K562 (cell line): ENCODE measurements around the gene BSCL2. TPM values are rescaled to one million over a fixed set of nuclear protein-coding genes. Genes with fewer than 3 reads are reported as not detected.

Experiments
- ATAC-seq: fragments of 200-7000 bp; cut with Tn5 transposase; 3 replicates; pipeline ENCODE4 v1.9.1; 2020; ENCODE audit warnings: moderate library complexity
- BruUV-seq: library from RNA; stranded (reverse); fragments of 400-500 nt; replicated peaks from 2 replicates; lab custom pipeline; 2021; lab: Mats Ljungman, UMichigan
- CTCF ChIA-PET: fragments of 300-600 bp; formaldehyde crosslinking; extraction: SDS; loops from one replicate; lab custom pipeline; 2021; ENCODE audit warnings: low intra/inter-chr PET ratio; lab: Yijun Ruan, JAX
- POLR2A ChIA-PET: fragments of 300-600, 350-650 bp; sonication (Branson Sonifier 250); formaldehyde crosslinking; extraction: SDS; loops from one replicate; lab custom pipeline; 2021; ENCODE audit warnings: antibody characterized with exemption, inconsistent platforms; lab: Yijun Ruan, JAX
- DNase-seq, 4 experiments: peaks; one replicate each; pipeline versions ENCODE4 v3.0.0 to v3.0.0-alpha.2; 2011 to 2018; ENCODE audit warnings: low spot score in 3 of 4, mixed read lengths in 3 of 4; ENCODE audit errors: extremely low read depth in 1 of 4
- FAIRE-seq: peaks from 2 replicates; lab custom pipeline; 2011; peaks lifted over from hg19 to GRCh38; lab: Jason Lieb, UNC
- H2AFZ ChIP-seq: 2 replicates; pipeline ENCODE4 v1.6.0; 2011; ENCODE audit warnings: low read depth, low read length, control low read depth, inconsistent platforms
- H3K27ac ChIP-seq: fragments of 200-600 bp; 3 replicates; pipeline ENCODE4 v1.8.0; 2011; ENCODE audit warnings: low read depth, mild to moderate bottlenecking, control low read depth, inconsistent platforms, low read length, moderate library complexity, mixed read lengths; ENCODE audit errors: extremely low read depth
- H3K27me3 ChIP-seq, 2 experiments: fragments of 300-600 bp in 1 of 2; 2 replicates in 1 of 2; 3 replicates in 1 of 2; pipeline versions ENCODE4 v1.6.0 to v1.8.0; 2011; ENCODE audit warnings: inconsistent platforms in 2 of 2, low read length in 2 of 2, mild to moderate bottlenecking in 1 of 2, mixed read lengths in 1 of 2, moderate library complexity in 1 of 2; ENCODE audit not compliant: control insufficient read depth in 2 of 2, insufficient read depth in 2 of 2
- H3K36me3 ChIP-seq: fragments of 300-600 bp; 3 replicates; pipeline ENCODE4 v1.8.0; 2011; ENCODE audit warnings: mild to moderate bottlenecking, low read length, inconsistent platforms; ENCODE audit not compliant: control insufficient read depth, insufficient read depth
- H3K4me1 ChIP-seq, 2 experiments: fragments of 200-600 bp in 1 of 2; replicated peaks in 1 of 2; 2 replicates in 1 of 2; 3 replicates in 1 of 2; pipeline versions ENCODE4 v1.5.1 to v1.8.0; 2011; ENCODE audit warnings: inconsistent platforms in 2 of 2, low read length in 2 of 2, mild to moderate bottlenecking in 1 of 2, mixed read lengths in 1 of 2, moderate library complexity in 1 of 2; ENCODE audit not compliant: control insufficient read depth in 2 of 2, insufficient read depth in 2 of 2
- H3K4me2 ChIP-seq: 2 replicates; pipeline ENCODE4 v1.6.1; 2011; ENCODE audit warnings: low read length, control low read depth, inconsistent platforms, mixed read lengths; ENCODE audit not compliant: insufficient read depth
- H3K4me3 ChIP-seq: fragments of 200-600 bp; sonication (generic), shearing (Covaris generic); 2 replicates; pipeline ENCODE4 v1.5.1; 2016; ENCODE audit warnings: control low read depth, inconsistent platforms
- H3K79me2 ChIP-seq: fragments of 200-600 bp; 3 replicates; pipeline ENCODE4 v1.8.0; 2011; ENCODE audit warnings: low read length, inconsistent platforms; ENCODE audit not compliant: control insufficient read depth, insufficient read depth
- H3K9ac ChIP-seq, 2 experiments: 2 replicates each; pipeline versions ENCODE4 v1.6.0 to v1.6.1; 2011; ENCODE audit warnings: low read depth in 2 of 2, low read length in 2 of 2, control low read depth in 1 of 2, inconsistent platforms in 1 of 2, mild to moderate bottlenecking in 1 of 2, mixed read lengths in 1 of 2; ENCODE audit not compliant: insufficient read depth in 1 of 2
- H3K9me1 ChIP-seq: one replicate; pipeline ENCODE4 v1.6.0; 2011; ENCODE audit warnings: inconsistent platforms, mild to moderate bottlenecking, low read length, moderate library complexity; ENCODE audit not compliant: control insufficient read depth, insufficient read depth
- H3K9me3 ChIP-seq: replicated peaks from 2 replicates; pipeline ENCODE4 v1.5.1; 2011; ENCODE audit warnings: low read depth, low read length, inconsistent platforms; ENCODE audit not compliant: control insufficient read depth, insufficient read depth
- H4K20me1 ChIP-seq: replicated peaks from 2 replicates; pipeline ENCODE4 v1.6.1; 2011; ENCODE audit warnings: low read length, inconsistent platforms, mixed read lengths; ENCODE audit not compliant: control insufficient read depth, insufficient read depth
- C11orf30 ChIP-seq: fragments of 450-650 bp; IDR thresholded peaks from 2 replicates; pipeline ENCODE4 v1.6.1; 2016; ENCODE audit warnings: low read depth, mild to moderate bottlenecking
- CHD4 ChIP-seq: fragments of 200-600 bp; sonication (generic); IDR thresholded peaks from 3 replicates; pipeline ENCODE4 v1.6.1; 2012; ENCODE audit warnings: low read depth, mild to moderate bottlenecking, mixed read lengths, low read length, inconsistent platforms; ENCODE audit not compliant: insufficient read depth, insufficient replicate concordance, poor library complexity, severe bottlenecking
- ILF3 ChIP-seq: fragments of 450-650 bp; IDR thresholded peaks from 2 replicates; pipeline ENCODE4 v1.6.1; 2018; ENCODE audit warnings: antibody characterized with exemption, mild to moderate bottlenecking, moderate library complexity, borderline replicate concordance
- MAFF ChIP-seq: IDR thresholded peaks from 2 replicates; pipeline ENCODE4 v1.6.1; 2012; ENCODE audit warnings: low read length, improper control_type of control experiment
- MAFG ChIP-seq: fragments of 450-650 bp; conservative IDR thresholded peaks from 2 replicates; pipeline ENCODE4 v1.6.1; 2016; ENCODE audit warnings: missing genetic modification characterization, missing compliant biosample characterization
- MAFK ChIP-seq: IDR thresholded peaks from 2 replicates; pipeline ENCODE4 v1.6.1; 2011; ENCODE audit warnings: low read length, improper control_type of control experiment
- NCOA4 ChIP-seq: fragments of 450-650 bp; IDR thresholded peaks from 2 replicates; pipeline ENCODE4 v1.6.1; 2018; ENCODE audit warnings: mild to moderate bottlenecking; ENCODE audit not compliant: partially characterized antibody
- RBM25 ChIP-seq: fragments of 200-400 bp; formaldehyde crosslinking; IDR thresholded peaks from 2 replicates; pipeline ENCODE4 v1.6.1; 2018; ENCODE audit warnings: low read length, low read depth, moderate library complexity; ENCODE audit not compliant: severe bottlenecking
- SIRT6 ChIP-seq: IDR thresholded peaks from one replicate; pipeline ENCODE4 v1.6.1; 2012; ENCODE audit warnings: low read depth, mild to moderate bottlenecking, control low read depth, inconsistent platforms, low read length, moderate library complexity
- ZNF316 ChIP-seq: fragments of 450-650 bp; IDR thresholded peaks from 2 replicates; pipeline ENCODE4 v1.6.1; 2016
- WGBS: fragments of 100-300 bp; shearing (Covaris generic); methylation state at CpG from one replicate; pipeline ENCODE4 v1.1.6; 2016; ENCODE audit warnings: low coverage, mixed read lengths; ENCODE audit not compliant: insufficient coverage; ENCODE audit errors: missing lambda C conversion rate; 5-methylcytosine and 5-hydroxymethylcytosine counted together
- in situ Hi-C: fragments of 300-500 bp; cut with MboI; formaldehyde crosslinking; loops from 4 replicates; pipeline ENCODE4 v1.15.0; 2018; ENCODE audit warnings: inconsistent platforms, mixed read lengths
- intact Hi-C: fragments of 100-400 bp; cut with micrococcal nuclease; formaldehyde crosslinking; loops from 2 replicates; pipeline ENCODE4 v1.14.2; 2022
- polyA plus RNA-seq, 8 experiments: library from polyadenylated mRNA; depleted of rRNA in 4 of 8; stranded (reverse) in 5 of 8; unstranded in 3 of 8; fragments of >200 nt; fragmentation: Nextera tagmentation in 2 of 8; fragmentation: Illumina TruSeq in 1 of 8; extraction: Ambion mirVana in 2 of 8; extraction: Trizol in 1 of 8; gene quantifications; 2 replicates each; pipeline versions ENCODE4 v1.2.1 to v1.2.3, GENCODE V29; 2011 to 2014; ENCODE audit warnings: inconsistent platforms in 1 of 8, missing spikeins in 1 of 8
- total RNA-seq, 7 experiments: library from RNA; depleted of rRNA in 6 of 7; stranded (reverse); fragments of >200 nt in 6 of 7; fragmentation: Illumina TruSeq in 2 of 7; extraction: Trizol in 2 of 7; gene quantifications; 2 replicates each; pipeline versions ENCODE4 v1.2.1 to v1.2.3, GENCODE V29; 2011 to 2021; ENCODE audit warnings: low replicate concordance in 1 of 7

Gene BSCL2
- total and polyA plus RNA-seq, 9 of the 15 experiments (the other 6 are each of a cell fraction or from before 2014, with no cell fraction given): 18.9 to 51.7 (median 35.2) TPM

- no peak for FAIRE-seq
- peaks cover 4% of the 10 kb centered on the region; the same call in 1 of the 2 replicates for H4K20me1 ChIP-seq
- in situ Hi-C loops: no loop called here
- no peak for ATAC-seq
- H3K79me2 ChIP-seq: peaks cover 42% of the 10 kb centered on the region; the same call in 2 of the 3 replicates
- H3K27me3 ChIP-seq: no peaks in the 10 kb centered on the region
- no peaks in the 10 kb centered on the region for H3K9me1 ChIP-seq
- ChIA-PET CTCF (no interaction called here), POLR2A (interaction anchor here (0.7 to 5.9 kb wide), 3 partner anchors 10 to 13 kb away, joined by 4 to 29 read pairs (median 11); partner anchors contain the start of genes BSCL2, GNG3 and HNRNPUL2)
- no peaks in the 10 kb centered on the region for H3K9me3 ChIP-seq
- H3K4me2 ChIP-seq: no peak overlapping the region
- H2AFZ ChIP-seq: no peak overlapping the region
- TF ChIP-seq RBM25: no peak
- TF ChIP-seq NCOA4: no peak
- no peak for TF ChIP-seq SIRT6
- peaks cover 7 to 9% of the 10 kb centered on the region in 2 experiments; a peak in 4 of 5 replicates for H3K4me1 ChIP-seq
- H3K36me3 ChIP-seq: peaks cover 97% of the 10 kb centered on the region
- no TSS peak for BruUV-seq
- WGBS: 94% methylated on average over 11 of the region's 11 CpGs
- H3K4me3 ChIP-seq: no peak overlapping the region
- intact Hi-C loops: no loop called here
- no peak for DNase-seq
- no peak overlapping the region for H3K9ac ChIP-seq
- no peak overlapping the region for H3K27ac ChIP-seq
Observed at GRCh38 chr11:62716816-62717215, 9.6 kb upstream of the BSCL2 start.

GRCh38 chr11:62716206-62716605, 9.0 kb upstream of the BSCL2 start:
- peaks cover 97% of the 10 kb centered on the region for H3K36me3 ChIP-seq
- POLR2A ChIA-PET: interaction anchor here (0.8 to 5.9 kb wide), 3 partner anchors 9 to 45 kb away, joined by 3 to 29 read pairs (median 3); partner anchors contain the start of genes BSCL2, GNG3 and POLR2G
- TF ChIP-seq MAFF: peak; percentile 72
- peak; percentile 72 for TF ChIP-seq MAFG (tag)
- no peak for TF ChIP-seq CHD4
- TF ChIP-seq C11orf30: peak; percentile 84
- no peak for TF ChIP-seq ILF3
- peak; percentile 90 for TF ChIP-seq ZNF316
- TF ChIP-seq MAFK: peak; percentile 71; the same call in 1 of the 2 replicates
- TF ChIP-seq, all 486 proteins: peak for 5
- ATAC-seq (no peak), DNase-seq (no peak), FAIRE-seq (no peak)
- no peak overlapping the region for H3K4me3 ChIP-seq
- H4K20me1 ChIP-seq: peaks cover 4% of the 10 kb centered on the region; the same call in 1 of the 2 replicates
- H3K27me3 ChIP-seq: no peaks in the 10 kb centered on the region
- BruUV-seq: no TSS peak
- no peak overlapping the region for H3K27ac ChIP-seq
- H3K9me3 ChIP-seq: no peaks in the 10 kb centered on the region
- 92% methylated on average over 5 of the region's 5 CpGs for WGBS
- H2AFZ ChIP-seq: no peak overlapping the region
- no peak overlapping the region for H3K9ac ChIP-seq
- H3K4me1 ChIP-seq: peaks cover 7 to 9% of the 10 kb centered on the region in 2 experiments; a peak in 4 of 5 replicates
- in situ Hi-C loops (no loop called here), intact Hi-C loops (no loop called here)
- peaks cover 36% of the 10 kb centered on the region; the same call in 2 of the 3 replicates for H3K79me2 ChIP-seq
- H3K9me1 ChIP-seq: no peaks in the 10 kb centered on the region
- CTCF ChIA-PET: no interaction called here
- H3K4me2 ChIP-seq: no peak overlapping the region
